Mesenteric fat pad (tissue), 1 donor: ENCODE data around the gene TMEM183A. TPM values are rescaled to one million over a fixed set of nuclear protein-coding genes. Genes with fewer than 3 reads are reported as not detected.

Source experiments
- DNase-seq: peaks from one replicate; pipeline ENCODE4 v3.0.0-alpha.2; 2020; ENCODE audit warnings: low spot score
- total RNA-seq: library from RNA; stranded (reverse); fragmentation: NEBNext Ultra II Directional; extraction: Animal tissue kit (Norgen Biotek cat#: 25700); gene quantifications from one replicate; pipeline ENCODE4 v1.2.1, GENCODE V29; 2021
- donor health status: DM: yes; HTN: yes; CAD: no.

The TMEM183A gene
- total RNA-seq, 1 donor from 2014 or later = 48.7 TPM

- no peak for DNase-seq
Observed at GRCh38 chr1:203044546-203045250, 37.5 kb downstream of the TMEM183A start.

- DNase-seq = no peak
Observed at GRCh38 chr1:203045336-203045735, 38.2 kb downstream of the TMEM183A start.

GRCh38 chr1:203045821-203046594 lies 38.8 kb downstream of the TMEM183A start:
- no peak for DNase-seq

GRCh38 chr1:203046984-203047630 lies 39.9 kb downstream of the TMEM183A start:
- DNase-seq = no peak

GRCh38 chr1:203048086-203048485 lies 40.9 kb downstream of the TMEM183A start:
- no peak for DNase-seq

DNA sequence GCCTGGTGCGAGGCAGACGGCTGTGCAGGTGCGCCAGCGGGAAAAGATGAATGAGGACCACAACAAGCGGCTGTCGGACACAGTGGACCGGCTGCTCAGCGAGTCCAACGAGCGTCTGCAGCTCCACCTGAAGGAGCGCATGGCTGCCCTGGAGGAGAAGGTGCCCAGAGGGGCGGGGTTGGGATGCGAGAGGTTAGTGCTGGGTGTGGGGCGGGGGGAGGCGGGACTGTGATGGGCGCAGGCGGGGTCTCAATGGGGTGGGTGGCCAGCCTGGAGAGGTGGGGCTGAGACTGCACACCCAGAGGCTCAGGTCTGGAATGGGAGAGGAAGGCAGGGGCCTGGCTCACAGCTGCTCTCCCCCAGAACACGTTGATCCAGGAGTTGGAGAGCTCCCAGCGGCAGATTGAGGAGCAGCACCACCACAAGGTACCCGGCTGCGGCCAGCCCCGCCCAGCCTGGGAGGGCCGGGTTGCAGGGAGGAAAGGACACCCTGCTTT lies 41.4 kb downstream of the TMEM183A start:
- no peak for DNase-seq

- DNase-seq = no peak
Observed at GRCh38 chr1:203049077-203049476, 41.9 kb downstream of the TMEM183A start.

- DNase-seq = no peak
Observed at GRCh38 chr1:203049576-203050180, 42.5 kb downstream of the TMEM183A start.

GRCh38 chr1:203050826-203051225 lies 43.7 kb downstream of the TMEM183A start:
- DNase-seq = no peak

GRCh38 chr1:203051841-203052324 lies 44.7 kb downstream of the TMEM183A start:
- no peak for DNase-seq

DNA sequence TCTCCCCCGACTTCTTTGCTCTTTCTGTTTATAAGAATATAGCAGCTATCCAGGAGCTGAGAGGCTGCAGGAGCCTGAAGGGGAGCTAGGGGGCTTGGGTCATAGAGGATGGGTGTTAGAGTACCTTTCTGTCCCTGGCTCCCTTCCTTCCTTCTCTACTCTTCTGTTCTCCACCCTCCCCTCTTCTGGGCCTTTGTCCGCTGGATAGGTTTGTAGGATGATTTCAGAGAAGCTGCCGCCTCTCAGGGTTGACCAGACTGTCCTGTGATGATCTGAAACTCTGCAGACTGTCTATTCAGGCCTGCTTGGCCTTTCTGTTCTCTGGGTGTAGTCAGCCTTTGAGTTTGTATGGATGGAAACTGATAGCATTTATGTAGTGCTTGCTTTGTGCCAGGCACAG lies 45.4 kb downstream of the TMEM183A start:
- DNase-seq = no peak

DNA sequence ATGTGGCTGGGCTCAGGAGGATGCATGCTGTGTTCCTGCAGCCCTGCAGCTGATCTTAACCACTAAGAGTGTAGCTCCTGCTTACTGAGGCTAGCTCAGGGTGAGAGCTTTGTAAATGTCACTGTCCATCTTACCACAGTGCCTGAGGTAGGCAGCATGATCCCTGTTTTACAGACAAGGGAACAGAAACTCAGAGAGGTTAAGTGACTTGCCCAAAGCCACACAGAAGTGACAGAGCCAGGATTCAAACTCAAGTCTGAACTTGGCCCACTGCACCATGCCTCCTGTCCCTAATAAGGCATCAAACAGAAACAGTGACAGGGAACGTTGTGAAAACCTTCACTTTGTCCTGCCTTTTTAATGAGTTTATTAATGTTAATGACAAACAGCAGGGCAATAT lies 47.0 kb downstream of the TMEM183A start:
- DNase-seq = no peak

GRCh38 chr1:203054642-203055041 lies 47.5 kb downstream of the TMEM183A start:
- DNase-seq = no peak

GRCh38 chr1:203055161-203055799 lies 48.1 kb downstream of the TMEM183A start:
- DNase-seq = no peak

DNA sequence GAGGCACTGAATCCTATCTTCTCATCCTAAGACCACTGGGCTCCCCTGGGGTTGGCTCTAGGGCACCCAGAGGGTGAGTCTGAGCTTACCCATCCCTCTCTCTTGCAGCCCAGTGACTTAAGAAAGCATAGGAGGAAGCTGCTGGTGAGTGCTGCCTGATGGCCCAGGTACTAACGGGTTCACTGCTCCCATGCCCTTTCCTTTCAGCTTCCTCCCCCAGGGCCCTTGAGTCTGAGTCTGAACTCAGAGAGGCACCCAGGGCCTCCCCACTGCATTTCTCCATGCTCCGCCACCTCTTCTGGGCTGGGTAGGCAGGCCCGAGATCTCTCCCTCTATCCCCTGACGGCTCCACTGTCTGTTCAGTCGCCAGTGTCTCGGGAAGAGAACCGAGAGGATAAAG lies 48.8 kb downstream of the TMEM183A start:
- DNase-seq = no peak

GRCh38 chr1:203056516-203056915 lies 49.3 kb downstream of the TMEM183A start:
- no peak for DNase-seq

GRCh38 chr1:203057911-203058675 lies 50.9 kb downstream of the TMEM183A start:
- no peak for DNase-seq

- no peak for DNase-seq
Observed at GRCh38 chr1:203058676-203058935, 51.4 kb downstream of the TMEM183A start.

DNA sequence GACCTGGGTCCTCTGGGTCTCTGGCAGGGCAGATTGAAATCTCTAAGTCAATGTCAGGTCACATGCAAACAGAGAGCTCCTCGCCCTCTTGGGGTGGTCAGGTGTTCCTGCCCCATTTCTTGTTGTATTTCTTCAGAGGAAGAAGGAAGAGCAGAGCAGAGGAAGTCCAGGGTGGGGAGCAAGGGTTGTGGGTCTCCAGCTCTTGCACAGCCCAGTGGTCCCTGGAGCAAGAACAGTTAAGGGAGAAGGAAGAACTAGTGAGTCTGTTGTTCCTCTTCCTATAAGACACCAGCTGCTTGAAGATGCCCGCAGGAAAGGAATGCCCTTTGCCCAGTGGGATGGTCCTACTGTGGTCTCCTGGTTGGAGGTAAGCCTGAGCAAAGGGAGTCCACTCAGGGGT lies 52.3 kb downstream of the TMEM183A start:
- no peak for DNase-seq

GRCh38 chr1:203060115-203060514 lies 52.9 kb downstream of the TMEM183A start:
- no peak for DNase-seq
